HEK293 (cell line): ENCODE measurements around the gene ITPKA.

Source experiments
- CTCF ChIA-PET: fragments of 350-600 bp; formaldehyde crosslinking; extraction: SDS; loops from one replicate; lab custom pipeline; 2021; ENCODE audit warnings: antibody characterized with exemption; lab: Yijun Ruan, JAX
- POLR2A ChIA-PET: fragments of 300-600 bp; formaldehyde crosslinking; extraction: SDS; loops from one replicate; lab custom pipeline; 2020; ENCODE audit warnings: antibody characterized with exemption, inconsistent platforms; lab: Yijun Ruan, JAX
- H3K27ac ChIP-seq: fragments of 200-500 bp; sonication (Bioruptor generic); 2 replicates; pipeline ENCODE4 v1.5.1; 2014; ENCODE audit warnings: low read depth, low read length, control low read depth, inconsistent platforms; ENCODE audit errors: extremely low read depth
- H3K36me3 ChIP-seq, 2 experiments: fragments of 200-500 bp in 1 of 2; sonication (Bioruptor generic) in 1 of 2; 1 replicate in 1 of 2; 2 replicates in 1 of 2; pipeline ENCODE4 v1.5.1; 2014 to 2017; ENCODE audit warnings: inconsistent platforms in 2 of 2, low read length in 2 of 2; ENCODE audit not compliant: control insufficient read depth in 2 of 2, insufficient read depth in 1 of 2
- H3K4me1 ChIP-seq: fragments of 200-500 bp; sonication (Bioruptor generic); 2 replicates; pipeline ENCODE4 v1.5.1; 2014; ENCODE audit warnings: mild to moderate bottlenecking, low read length, inconsistent platforms; ENCODE audit not compliant: control insufficient read depth, insufficient read depth
- H3K4me3 ChIP-seq: 2 replicates; pipeline ENCODE4 v1.5.1; 2011; ENCODE audit warnings: low read depth, mild to moderate bottlenecking, control low read depth, low read length, moderate library complexity
- H3K9me3 ChIP-seq: fragments of 200-500 bp; sonication (Bioruptor generic); 2 replicates; pipeline ENCODE4 v1.5.1; 2014; ENCODE audit warnings: low read depth, low read length, inconsistent platforms; ENCODE audit not compliant: control insufficient read depth, insufficient read depth
- EGR2 ChIP-seq: fragments of 450-650 bp; formaldehyde crosslinking; IDR thresholded peaks from 2 replicates; pipeline ENCODE4 v1.5.1; 2016; ENCODE audit warnings: low read depth, missing biosample characterization, missing genetic modification characterization
- SALL2 ChIP-seq: fragments of 450-650 bp; formaldehyde crosslinking; IDR thresholded peaks from 2 replicates; pipeline ENCODE4 v1.5.0; 2017; ENCODE audit warnings: missing biosample characterization, mild to moderate bottlenecking, missing genetic modification characterization, borderline replicate concordance
- ZBTB48 ChIP-seq: fragments of 450-650 bp; formaldehyde crosslinking; IDR thresholded peaks from 2 replicates; pipeline ENCODE4 v1.5.1; 2016; ENCODE audit warnings: missing biosample characterization, missing genetic modification characterization
- ZNF391 ChIP-seq: fragments of 450-650 bp; formaldehyde crosslinking; IDR thresholded peaks from 2 replicates; pipeline ENCODE4 v1.5.1; 2016; ENCODE audit warnings: low read depth, missing biosample characterization, missing genetic modification characterization, borderline replicate concordance
- ZNF426 ChIP-seq: fragments of 450-650 bp; formaldehyde crosslinking; IDR thresholded peaks from 2 replicates; pipeline ENCODE4 v1.5.1; 2017; ENCODE audit warnings: missing biosample characterization, missing genetic modification characterization, mild to moderate bottlenecking, inconsistent platforms, moderate library complexity
- ZNF501 ChIP-seq: fragments of 450-650 bp; formaldehyde crosslinking; IDR thresholded peaks from 2 replicates; pipeline ENCODE4 v1.5.1; 2016; ENCODE audit warnings: missing biosample characterization, missing genetic modification characterization
- ZNF529 ChIP-seq: fragments of 450-650 bp; formaldehyde crosslinking; IDR thresholded peaks from 2 replicates; pipeline ENCODE4 v1.5.1; 2017; ENCODE audit warnings: missing genetic modification characterization, missing biosample characterization; ENCODE audit not compliant: insufficient replicate concordance
- TF ChIP-seq, protein P1 (sequence below): fragments of 450-650 bp; formaldehyde crosslinking; conservative IDR thresholded peaks from 2 replicates; pipeline ENCODE4 v1.5.1; 2016; ENCODE audit warnings: low read depth, missing biosample characterization, missing genetic modification characterization
- TF ChIP-seq, protein P2 (sequence below): fragments of 450-650 bp; formaldehyde crosslinking; IDR thresholded peaks from 2 replicates; pipeline ENCODE4 v1.5.1; 2016; ENCODE audit warnings: missing biosample characterization, missing genetic modification characterization, borderline replicate concordance
- TF ChIP-seq, protein P3 (sequence below): IDR thresholded peaks from 2 replicates; pipeline ENCODE4 v1.6.1; 2011; ENCODE audit warnings: mild to moderate bottlenecking, low read depth, low read length, borderline replicate concordance
- TF ChIP-seq, protein P4 (sequence below): fragments of 450-650 bp; formaldehyde crosslinking; IDR thresholded peaks from 2 replicates; pipeline ENCODE4 v1.5.1; 2016; ENCODE audit warnings: missing biosample characterization, missing genetic modification characterization

Gene ITPKA

DNA sequence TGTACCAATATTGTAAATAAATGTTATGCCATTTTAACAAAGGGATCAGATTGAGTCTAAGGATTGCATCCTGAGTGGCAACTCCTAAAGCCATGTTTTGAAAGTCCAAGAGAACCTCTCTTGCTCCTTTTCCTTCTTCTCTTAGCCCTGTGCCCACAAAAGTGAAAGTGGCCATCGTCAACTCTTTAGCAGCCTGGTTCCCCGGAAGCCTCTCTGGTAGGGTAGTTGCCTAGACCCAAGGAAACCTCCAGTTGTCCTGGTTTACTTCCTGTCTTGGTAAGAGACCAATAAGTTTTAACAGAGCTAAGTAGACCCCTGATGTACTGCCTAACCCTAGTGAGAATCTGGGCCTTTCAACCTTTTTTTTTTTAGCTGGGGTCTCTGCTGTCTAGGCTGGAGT, 10.2 kb upstream of the ITPKA start:
- no peak for TF ChIP-seq ZNF529 (tag by site-specific recombination)
- TF ChIP-seq, protein P1, sequence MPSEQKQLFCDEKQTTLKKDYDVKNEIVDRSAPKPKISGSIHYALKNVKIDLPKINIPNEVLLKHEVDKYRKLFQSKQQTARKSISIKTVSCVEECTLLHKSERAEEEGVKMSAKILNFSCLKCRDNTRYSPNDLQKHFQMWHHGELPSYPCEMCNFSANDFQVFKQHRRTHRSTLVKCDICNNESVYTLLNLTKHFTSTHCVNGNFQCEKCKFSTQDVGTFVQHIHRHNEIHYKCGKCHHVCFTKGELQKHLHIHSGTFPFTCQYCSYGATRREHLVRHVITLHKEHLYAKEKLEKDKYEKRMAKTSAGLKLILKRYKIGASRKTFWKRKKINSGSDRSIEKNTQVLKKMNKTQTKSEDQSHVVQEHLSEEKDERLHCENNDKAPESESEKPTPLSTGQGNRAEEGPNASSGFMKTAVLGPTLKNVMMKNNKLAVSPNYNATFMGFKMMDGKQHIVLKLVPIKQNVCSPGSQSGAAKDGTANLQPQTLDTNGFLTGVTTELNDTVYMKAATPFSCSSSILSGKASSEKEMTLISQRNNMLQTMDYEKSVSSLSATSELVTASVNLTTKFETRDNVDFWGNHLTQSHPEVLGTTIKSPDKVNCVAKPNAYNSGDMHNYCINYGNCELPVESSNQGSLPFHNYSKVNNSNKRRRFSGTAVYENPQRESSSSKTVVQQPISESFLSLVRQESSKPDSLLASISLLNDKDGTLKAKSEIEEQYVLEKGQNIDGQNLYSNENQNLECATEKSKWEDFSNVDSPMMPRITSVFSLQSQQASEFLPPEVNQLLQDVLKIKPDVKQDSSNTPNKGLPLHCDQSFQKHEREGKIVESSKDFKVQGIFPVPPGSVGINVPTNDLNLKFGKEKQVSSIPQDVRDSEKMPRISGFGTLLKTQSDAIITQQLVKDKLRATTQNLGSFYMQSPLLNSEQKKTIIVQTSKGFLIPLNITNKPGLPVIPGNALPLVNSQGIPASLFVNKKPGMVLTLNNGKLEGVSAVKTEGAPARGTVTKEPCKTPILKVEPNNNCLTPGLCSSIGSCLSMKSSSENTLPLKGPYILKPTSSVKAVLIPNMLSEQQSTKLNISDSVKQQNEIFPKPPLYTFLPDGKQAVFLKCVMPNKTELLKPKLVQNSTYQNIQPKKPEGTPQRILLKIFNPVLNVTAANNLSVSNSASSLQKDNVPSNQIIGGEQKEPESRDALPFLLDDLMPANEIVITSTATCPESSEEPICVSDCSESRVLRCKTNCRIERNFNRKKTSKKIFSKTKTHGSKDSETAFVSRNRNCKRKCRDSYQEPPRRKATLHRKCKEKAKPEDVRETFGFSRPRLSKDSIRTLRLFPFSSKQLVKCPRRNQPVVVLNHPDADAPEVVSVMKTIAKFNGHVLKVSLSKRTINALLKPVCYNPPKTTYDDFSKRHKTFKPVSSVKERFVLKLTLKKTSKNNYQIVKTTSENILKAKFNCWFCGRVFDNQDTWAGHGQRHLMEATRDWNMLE (tag by site-specific recombination) = no peak
- no peak for TF ChIP-seq ZNF391 (tag by site-specific recombination)
- TF ChIP-seq, protein P2, sequence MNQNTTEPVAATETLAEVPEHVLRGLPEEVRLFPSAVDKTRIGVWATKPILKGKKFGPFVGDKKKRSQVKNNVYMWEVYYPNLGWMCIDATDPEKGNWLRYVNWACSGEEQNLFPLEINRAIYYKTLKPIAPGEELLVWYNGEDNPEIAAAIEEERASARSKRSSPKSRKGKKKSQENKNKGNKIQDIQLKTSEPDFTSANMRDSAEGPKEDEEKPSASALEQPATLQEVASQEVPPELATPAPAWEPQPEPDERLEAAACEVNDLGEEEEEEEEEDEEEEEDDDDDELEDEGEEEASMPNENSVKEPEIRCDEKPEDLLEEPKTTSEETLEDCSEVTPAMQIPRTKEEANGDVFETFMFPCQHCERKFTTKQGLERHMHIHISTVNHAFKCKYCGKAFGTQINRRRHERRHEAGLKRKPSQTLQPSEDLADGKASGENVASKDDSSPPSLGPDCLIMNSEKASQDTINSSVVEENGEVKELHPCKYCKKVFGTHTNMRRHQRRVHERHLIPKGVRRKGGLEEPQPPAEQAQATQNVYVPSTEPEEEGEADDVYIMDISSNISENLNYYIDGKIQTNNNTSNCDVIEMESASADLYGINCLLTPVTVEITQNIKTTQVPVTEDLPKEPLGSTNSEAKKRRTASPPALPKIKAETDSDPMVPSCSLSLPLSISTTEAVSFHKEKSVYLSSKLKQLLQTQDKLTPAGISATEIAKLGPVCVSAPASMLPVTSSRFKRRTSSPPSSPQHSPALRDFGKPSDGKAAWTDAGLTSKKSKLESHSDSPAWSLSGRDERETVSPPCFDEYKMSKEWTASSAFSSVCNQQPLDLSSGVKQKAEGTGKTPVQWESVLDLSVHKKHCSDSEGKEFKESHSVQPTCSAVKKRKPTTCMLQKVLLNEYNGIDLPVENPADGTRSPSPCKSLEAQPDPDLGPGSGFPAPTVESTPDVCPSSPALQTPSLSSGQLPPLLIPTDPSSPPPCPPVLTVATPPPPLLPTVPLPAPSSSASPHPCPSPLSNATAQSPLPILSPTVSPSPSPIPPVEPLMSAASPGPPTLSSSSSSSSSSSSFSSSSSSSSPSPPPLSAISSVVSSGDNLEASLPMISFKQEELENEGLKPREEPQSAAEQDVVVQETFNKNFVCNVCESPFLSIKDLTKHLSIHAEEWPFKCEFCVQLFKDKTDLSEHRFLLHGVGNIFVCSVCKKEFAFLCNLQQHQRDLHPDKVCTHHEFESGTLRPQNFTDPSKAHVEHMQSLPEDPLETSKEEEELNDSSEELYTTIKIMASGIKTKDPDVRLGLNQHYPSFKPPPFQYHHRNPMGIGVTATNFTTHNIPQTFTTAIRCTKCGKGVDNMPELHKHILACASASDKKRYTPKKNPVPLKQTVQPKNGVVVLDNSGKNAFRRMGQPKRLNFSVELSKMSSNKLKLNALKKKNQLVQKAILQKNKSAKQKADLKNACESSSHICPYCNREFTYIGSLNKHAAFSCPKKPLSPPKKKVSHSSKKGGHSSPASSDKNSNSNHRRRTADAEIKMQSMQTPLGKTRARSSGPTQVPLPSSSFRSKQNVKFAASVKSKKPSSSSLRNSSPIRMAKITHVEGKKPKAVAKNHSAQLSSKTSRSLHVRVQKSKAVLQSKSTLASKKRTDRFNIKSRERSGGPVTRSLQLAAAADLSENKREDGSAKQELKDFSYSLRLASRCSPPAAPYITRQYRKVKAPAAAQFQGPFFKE (tag by site-specific recombination) = no peak
- TF ChIP-seq, all 188 proteins: peak for 0
- CTCF ChIA-PET = interaction anchor here (0.5 to 0.8 kb wide), 2 partner anchors 17 to 27 kb away, joined by 3 read pairs; no protein-coding TSS in a partner anchor
- peaks cover 9 to 49% of the 10 kb centered on the region in 2 experiments for H3K36me3 ChIP-seq
- no peak overlapping the region for H3K27ac ChIP-seq
- no peaks in the 10 kb centered on the region for H3K9me3 ChIP-seq
- H3K4me3 ChIP-seq = no peak overlapping the region
- H3K4me1 ChIP-seq = no peaks in the 10 kb centered on the region
- POLR2A ChIA-PET = interaction anchor here (0.6 to 1.1 kb wide), 2 partner anchors 9 to 14 kb away, joined by 5 read pairs; partner anchors contain the start of gene ITPKA

DNA sequence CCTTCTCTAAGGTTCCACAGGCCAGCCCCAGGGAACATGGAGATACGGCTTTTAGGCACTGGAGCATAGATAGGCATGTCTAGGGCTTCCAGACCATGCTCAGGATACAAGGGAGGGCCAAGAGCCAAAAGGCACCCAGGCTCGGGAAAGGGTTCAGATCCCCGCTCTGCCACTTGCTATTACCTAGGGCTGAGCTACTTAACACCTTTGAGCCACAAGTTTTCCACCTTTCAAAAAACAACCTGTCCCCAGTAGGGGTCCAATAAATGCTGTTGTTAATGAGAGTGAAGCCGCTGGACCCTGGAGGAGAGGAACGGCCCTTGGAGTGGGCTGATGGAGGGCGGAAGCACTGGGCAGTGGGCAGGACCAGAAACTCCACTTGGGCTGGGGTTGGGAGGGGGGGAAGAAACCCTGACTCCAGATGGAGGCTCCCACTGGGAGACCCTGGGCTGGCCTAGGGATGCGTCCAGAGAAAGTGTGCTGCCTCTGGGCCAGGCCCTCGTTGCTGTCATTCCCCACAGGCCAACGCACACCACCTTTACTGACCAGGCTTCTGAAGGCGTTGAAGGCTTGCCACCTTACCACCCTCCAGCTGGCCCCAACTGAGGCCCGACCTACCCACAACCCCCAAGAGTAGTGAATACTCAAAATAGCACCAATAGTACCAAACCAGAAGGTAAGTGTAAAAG, 8.6 kb upstream of the ITPKA start:
- Histone ChIP-seq H3K9me3 (no peaks in the 10 kb centered on the region), H3K4me1 (no peaks in the 10 kb centered on the region), H3K36me3 (peaks cover 0 to 35% of the 10 kb centered on the region in 2 experiments; a peak in 2 of 3 replicates), H3K4me3 (no peak overlapping the region)
- TF ChIP-seq ZNF501 (tag by site-specific recombination) = no peak
- no peak for TF ChIP-seq SALL2 (tag by site-specific recombination)
- TF ChIP-seq ZBTB48 (tag by site-specific recombination) = no peak
- TF ChIP-seq, protein P3, sequence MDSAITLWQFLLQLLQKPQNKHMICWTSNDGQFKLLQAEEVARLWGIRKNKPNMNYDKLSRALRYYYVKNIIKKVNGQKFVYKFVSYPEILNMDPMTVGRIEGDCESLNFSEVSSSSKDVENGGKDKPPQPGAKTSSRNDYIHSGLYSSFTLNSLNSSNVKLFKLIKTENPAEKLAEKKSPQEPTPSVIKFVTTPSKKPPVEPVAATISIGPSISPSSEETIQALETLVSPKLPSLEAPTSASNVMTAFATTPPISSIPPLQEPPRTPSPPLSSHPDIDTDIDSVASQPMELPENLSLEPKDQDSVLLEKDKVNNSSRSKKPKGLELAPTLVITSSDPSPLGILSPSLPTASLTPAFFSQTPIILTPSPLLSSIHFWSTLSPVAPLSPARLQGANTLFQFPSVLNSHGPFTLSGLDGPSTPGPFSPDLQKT = no peak
- TF ChIP-seq ZNF426 = no peak
- no peak for TF ChIP-seq EGR2 (tag by site-specific recombination)
- TF ChIP-seq, protein P4, sequence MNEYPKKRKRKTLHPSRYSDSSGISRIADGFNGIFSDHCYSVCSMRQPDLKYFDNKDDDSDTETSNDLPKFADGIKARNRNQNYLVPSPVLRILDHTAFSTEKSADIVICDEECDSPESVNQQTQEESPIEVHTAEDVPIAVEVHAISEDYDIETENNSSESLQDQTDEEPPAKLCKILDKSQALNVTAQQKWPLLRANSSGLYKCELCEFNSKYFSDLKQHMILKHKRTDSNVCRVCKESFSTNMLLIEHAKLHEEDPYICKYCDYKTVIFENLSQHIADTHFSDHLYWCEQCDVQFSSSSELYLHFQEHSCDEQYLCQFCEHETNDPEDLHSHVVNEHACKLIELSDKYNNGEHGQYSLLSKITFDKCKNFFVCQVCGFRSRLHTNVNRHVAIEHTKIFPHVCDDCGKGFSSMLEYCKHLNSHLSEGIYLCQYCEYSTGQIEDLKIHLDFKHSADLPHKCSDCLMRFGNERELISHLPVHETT (tag by site-specific recombination) = no peak
- TF ChIP-seq, all 188 proteins: peak for 0
- ChIA-PET POLR2A (interaction anchor here (0.7 kb wide), 1 partner anchor 77 kb away, joined by 4 read pairs; no protein-coding TSS in a partner anchor), CTCF (no interaction called here)
- H3K27ac ChIP-seq = no peak overlapping the region
